SK-N-SH treated with all-trans-retinoic acid at 6 μM for 48 hours (cell line): ENCODE results near the gene HDAC5.
A peak's percentile ranks its signal among the peaks of the same experiment; 100 is the strongest.

Source experiments
- ATAC-seq: fragments of 200-7000 bp; cut with Tn5 transposase; 3 replicates; pipeline ENCODE4 v1.9.1; 2020; ENCODE audit warnings: mild to moderate bottlenecking, moderate library complexity
- ARNTL ChIP-seq: fragments of 450-650 bp; formaldehyde crosslinking; IDR thresholded peaks from 2 replicates; pipeline ENCODE4 v1.5.0; 2020; ENCODE audit warnings: low read depth, mild to moderate bottlenecking, moderate library complexity, borderline replicate concordance
- BACH2 ChIP-seq: fragments of 250-450 bp; sonication (Bioruptor Pico); IDR thresholded peaks from 2 replicates; pipeline ENCODE4 v1.9.0; 2021; ENCODE audit warnings: mild to moderate bottlenecking, borderline replicate concordance
- CREB5 ChIP-seq: fragments of 250-450 bp; sonication (Bioruptor Pico); IDR thresholded peaks from 2 replicates; pipeline ENCODE4 v1.5.1; 2020; ENCODE audit warnings: low read depth, mild to moderate bottlenecking, moderate library complexity
- CSDC2 ChIP-seq: fragments of 250-450 bp; sonication (Bioruptor Pico); IDR thresholded peaks from 2 replicates; pipeline ENCODE4 v1.5.0; 2020; ENCODE audit warnings: mild to moderate bottlenecking, moderate library complexity
- CSRNP3 ChIP-seq: fragments of 250-450 bp; sonication (Bioruptor Pico); IDR thresholded peaks from 2 replicates; pipeline ENCODE4 v1.5.1; 2021; ENCODE audit warnings: mild to moderate bottlenecking, moderate library complexity
- ESRRG ChIP-seq: fragments of 250-450 bp; sonication (Bioruptor Pico); IDR thresholded peaks from 2 replicates; pipeline ENCODE4 v1.6.1; 2021; ENCODE audit warnings: mild to moderate bottlenecking
- GLIS3 ChIP-seq: fragments of 250-450 bp; sonication (Bioruptor Pico); IDR thresholded peaks from 2 replicates; pipeline ENCODE4 v1.5.0; 2020; ENCODE audit warnings: mild to moderate bottlenecking, moderate library complexity
- ISL1 ChIP-seq: fragments of 250-450 bp; sonication (Bioruptor Pico); IDR thresholded peaks from 2 replicates; pipeline ENCODE4 v2.1.2; 2022; ENCODE audit warnings: mild to moderate bottlenecking, moderate library complexity
- OSR1 ChIP-seq: fragments of 250-450 bp; sonication (Bioruptor Pico); IDR thresholded peaks from 2 replicates; pipeline ENCODE4 v1.8.0; 2022; ENCODE audit warnings: moderate library complexity, mild to moderate bottlenecking, inconsistent platforms
- POU6F1 ChIP-seq: fragments of 250-450 bp; sonication (Bioruptor Pico); IDR thresholded peaks from 2 replicates; pipeline ENCODE4 v1.8.0; 2021; ENCODE audit warnings: low read depth, mild to moderate bottlenecking, moderate library complexity, borderline replicate concordance
- RARB ChIP-seq: fragments of 250-450 bp; sonication (Bioruptor Pico); IDR thresholded peaks from 2 replicates; pipeline ENCODE4 v1.8.0; 2021; ENCODE audit warnings: mild to moderate bottlenecking, moderate library complexity
- SNAI2 ChIP-seq: fragments of 250-450 bp; sonication (Bioruptor Pico); IDR thresholded peaks from 2 replicates; pipeline ENCODE4 v1.5.0; 2020; ENCODE audit warnings: mild to moderate bottlenecking, moderate library complexity
- TCF4 ChIP-seq: fragments of 250-450 bp; sonication (Bioruptor Pico); IDR thresholded peaks from 2 replicates; pipeline ENCODE4 v1.8.0; 2021; ENCODE audit warnings: mild to moderate bottlenecking, moderate library complexity, borderline replicate concordance
- TOX ChIP-seq: fragments of 250-450 bp; sonication (Bioruptor Pico); IDR thresholded peaks from 2 replicates; pipeline ENCODE4 v1.8.0; 2021; ENCODE audit warnings: mild to moderate bottlenecking, moderate library complexity, borderline replicate concordance
- TSHZ2 ChIP-seq: fragments of 250-450 bp; sonication (Bioruptor Pico); IDR thresholded peaks from 2 replicates; pipeline ENCODE4 v1.5.0; 2020; ENCODE audit warnings: mild to moderate bottlenecking, moderate library complexity
- ZC3H10 ChIP-seq: fragments of 250-450 bp; sonication (Bioruptor Pico); IDR thresholded peaks from 2 replicates; pipeline ENCODE4 v1.5.1; 2021; ENCODE audit warnings: mild to moderate bottlenecking, moderate library complexity
- ZFP3 ChIP-seq: fragments of 250-450 bp; sonication (Bioruptor Pico); IDR thresholded peaks from 2 replicates; pipeline ENCODE4 v1.5.0; 2020; ENCODE audit warnings: mild to moderate bottlenecking, moderate library complexity
- ZFP30 ChIP-seq: fragments of 450-650 bp; formaldehyde crosslinking; IDR thresholded peaks from 2 replicates; pipeline ENCODE4 v1.5.0; 2022; ENCODE audit warnings: mild to moderate bottlenecking, moderate library complexity
- ZNF70 ChIP-seq: fragments of 450-650 bp; formaldehyde crosslinking; IDR thresholded peaks from 2 replicates; pipeline ENCODE4 v1.5.0; 2020; ENCODE audit warnings: mild to moderate bottlenecking, moderate library complexity
- TF ChIP-seq, protein P1 (sequence below): fragments of 250-450 bp; sonication (Bioruptor Pico); IDR thresholded peaks from 2 replicates; pipeline ENCODE4 v1.8.0; 2020; ENCODE audit warnings: mild to moderate bottlenecking, moderate library complexity, borderline replicate concordance

HDAC5 gene

DNA sequence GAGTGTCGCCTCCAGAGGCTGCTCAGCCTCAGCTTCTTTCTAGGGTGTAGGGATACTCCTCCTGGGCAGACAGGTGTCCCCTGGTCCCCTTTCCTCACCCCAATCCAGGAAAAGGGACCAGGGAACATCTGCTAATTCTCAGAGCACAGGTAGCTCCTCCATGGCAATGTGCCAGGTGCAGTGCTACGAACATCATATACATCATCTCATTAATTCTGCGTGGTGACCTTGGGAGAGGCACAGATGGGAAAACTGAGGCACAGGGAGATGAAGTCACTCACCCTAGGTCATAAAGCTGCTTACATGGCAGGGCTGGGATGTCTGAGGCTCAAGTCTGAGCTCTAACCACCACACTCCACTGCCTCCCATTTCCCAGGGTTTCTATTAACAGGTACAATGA is 11.7 kb downstream of the HDAC5 start (continued):
- TF ChIP-seq CSRNP3 (no peak), ARNTL (CRISPR knock-in tag) (no peak), CREB5 (CRISPR knock-in tag) (no peak), TCF4 (no peak), TOX (no peak)

- peak; percentile 51 for TF ChIP-seq ZNF70 (CRISPR knock-in tag)
- TF ChIP-seq CSDC2: no peak
- TF ChIP-seq GLIS3 (CRISPR knock-in tag): no peak
- TF ChIP-seq TCF4: no peak
- TF ChIP-seq, protein P1, sequence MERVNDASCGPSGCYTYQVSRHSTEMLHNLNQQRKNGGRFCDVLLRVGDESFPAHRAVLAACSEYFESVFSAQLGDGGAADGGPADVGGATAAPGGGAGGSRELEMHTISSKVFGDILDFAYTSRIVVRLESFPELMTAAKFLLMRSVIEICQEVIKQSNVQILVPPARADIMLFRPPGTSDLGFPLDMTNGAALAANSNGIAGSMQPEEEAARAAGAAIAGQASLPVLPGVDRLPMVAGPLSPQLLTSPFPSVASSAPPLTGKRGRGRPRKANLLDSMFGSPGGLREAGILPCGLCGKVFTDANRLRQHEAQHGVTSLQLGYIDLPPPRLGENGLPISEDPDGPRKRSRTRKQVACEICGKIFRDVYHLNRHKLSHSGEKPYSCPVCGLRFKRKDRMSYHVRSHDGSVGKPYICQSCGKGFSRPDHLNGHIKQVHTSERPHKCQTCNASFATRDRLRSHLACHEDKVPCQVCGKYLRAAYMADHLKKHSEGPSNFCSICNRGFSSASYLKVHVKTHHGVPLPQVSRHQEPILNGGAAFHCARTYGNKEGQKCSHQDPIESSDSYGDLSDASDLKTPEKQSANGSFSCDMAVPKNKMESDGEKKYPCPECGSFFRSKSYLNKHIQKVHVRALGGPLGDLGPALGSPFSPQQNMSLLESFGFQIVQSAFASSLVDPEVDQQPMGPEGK (CRISPR knock-in tag): peak; percentile 99
- ATAC-seq: peak; percentile 77
These were observed 12.4 kb downstream of the HDAC5 start for GRCh38 chr17:44110823-44111633.

GRCh38 chr17:44110011-44110686 is 13.3 kb downstream of the HDAC5 start:
- no peak for ATAC-seq

More at GRCh38 chr17:44110011-44110686, 13.3 kb downstream of the HDAC5 start:
- no peak for TF ChIP-seq GLIS3 (CRISPR knock-in tag)
- TF ChIP-seq ESRRG (CRISPR knock-in tag): no peak
- TF ChIP-seq ISL1: no peak
- TF ChIP-seq CREB5 (CRISPR knock-in tag): no peak
- no peak for TF ChIP-seq TOX
- no peak for TF ChIP-seq OSR1 (CRISPR knock-in tag)
- TF ChIP-seq RARB (CRISPR knock-in tag): no peak
- TF ChIP-seq CSRNP3: no peak
- no peak for TF ChIP-seq ZFP30 (CRISPR knock-in tag)
- TF ChIP-seq ARNTL (CRISPR knock-in tag): no peak
- TF ChIP-seq, protein P1 (CRISPR knock-in tag): no peak
- TF ChIP-seq CSDC2: no peak
- TF ChIP-seq POU6F1 (CRISPR knock-in tag): no peak
- no peak for TF ChIP-seq TSHZ2 (CRISPR knock-in tag)
- TF ChIP-seq ZC3H10 (CRISPR knock-in tag): no peak
- TF ChIP-seq SNAI2 (CRISPR knock-in tag): no peak
- no peak for TF ChIP-seq ZFP3 (CRISPR knock-in tag)
- TF ChIP-seq BACH2: no peak
